ENCODE results near the gene CARS2.

DNA sequence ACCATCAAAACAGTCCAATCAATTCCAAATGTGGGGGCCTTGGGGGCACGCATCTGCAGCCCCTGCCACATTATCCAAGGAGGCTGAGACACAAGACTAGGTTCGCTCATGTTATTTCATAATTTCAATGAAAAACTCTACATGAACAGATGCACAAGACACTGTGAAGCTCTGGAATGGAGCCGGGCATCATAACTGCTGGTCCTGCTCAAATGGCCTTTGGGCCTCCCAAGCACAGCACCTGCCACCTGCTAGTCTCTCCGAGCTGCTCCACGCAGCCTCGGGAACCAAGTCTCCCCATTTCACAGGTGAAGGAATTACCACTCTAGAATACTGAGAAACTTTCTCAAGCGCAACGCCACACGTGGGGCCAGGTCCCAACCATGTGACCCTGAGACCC is 16.9 kb downstream of the CARS2 start:
- TF ChIP-seq, protein P1, sequence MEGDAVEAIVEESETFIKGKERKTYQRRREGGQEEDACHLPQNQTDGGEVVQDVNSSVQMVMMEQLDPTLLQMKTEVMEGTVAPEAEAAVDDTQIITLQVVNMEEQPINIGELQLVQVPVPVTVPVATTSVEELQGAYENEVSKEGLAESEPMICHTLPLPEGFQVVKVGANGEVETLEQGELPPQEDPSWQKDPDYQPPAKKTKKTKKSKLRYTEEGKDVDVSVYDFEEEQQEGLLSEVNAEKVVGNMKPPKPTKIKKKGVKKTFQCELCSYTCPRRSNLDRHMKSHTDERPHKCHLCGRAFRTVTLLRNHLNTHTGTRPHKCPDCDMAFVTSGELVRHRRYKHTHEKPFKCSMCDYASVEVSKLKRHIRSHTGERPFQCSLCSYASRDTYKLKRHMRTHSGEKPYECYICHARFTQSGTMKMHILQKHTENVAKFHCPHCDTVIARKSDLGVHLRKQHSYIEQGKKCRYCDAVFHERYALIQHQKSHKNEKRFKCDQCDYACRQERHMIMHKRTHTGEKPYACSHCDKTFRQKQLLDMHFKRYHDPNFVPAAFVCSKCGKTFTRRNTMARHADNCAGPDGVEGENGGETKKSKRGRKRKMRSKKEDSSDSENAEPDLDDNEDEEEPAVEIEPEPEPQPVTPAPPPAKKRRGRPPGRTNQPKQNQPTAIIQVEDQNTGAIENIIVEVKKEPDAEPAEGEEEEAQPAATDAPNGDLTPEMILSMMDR (IDR thresholded peaks at IDR 0.05), result no peak
- TF ChIP-seq POLR2A (IDR thresholded peaks at IDR 0.05), result no peak

Measured in Peyer's patch (tissue), 4 donors.